HEK293 (cell line): ENCODE measurements around the gene FXYD4.

Source experiments
- CTCF ChIA-PET: fragments of 350-600 bp; formaldehyde crosslinking; extraction: SDS; loops from one replicate; lab custom pipeline; 2021; ENCODE audit warnings: antibody characterized with exemption; lab: Yijun Ruan, JAX
- POLR2A ChIA-PET: fragments of 300-600 bp; formaldehyde crosslinking; extraction: SDS; loops from one replicate; lab custom pipeline; 2020; ENCODE audit warnings: antibody characterized with exemption, inconsistent platforms; lab: Yijun Ruan, JAX
- H3K27ac ChIP-seq: fragments of 200-500 bp; sonication (Bioruptor generic); 2 replicates; pipeline ENCODE4 v1.5.1; 2014; ENCODE audit warnings: low read depth, low read length, control low read depth, inconsistent platforms; ENCODE audit errors: extremely low read depth
- H3K36me3 ChIP-seq, 2 experiments: fragments of 200-500 bp in 1 of 2; sonication (Bioruptor generic) in 1 of 2; 1 replicate in 1 of 2; 2 replicates in 1 of 2; pipeline ENCODE4 v1.5.1; 2014 to 2017; ENCODE audit warnings: inconsistent platforms in 2 of 2, low read length in 2 of 2; ENCODE audit not compliant: control insufficient read depth in 2 of 2, insufficient read depth in 1 of 2
- H3K4me1 ChIP-seq: fragments of 200-500 bp; sonication (Bioruptor generic); 2 replicates; pipeline ENCODE4 v1.5.1; 2014; ENCODE audit warnings: mild to moderate bottlenecking, low read length, inconsistent platforms; ENCODE audit not compliant: control insufficient read depth, insufficient read depth
- H3K4me3 ChIP-seq: 2 replicates; pipeline ENCODE4 v1.5.1; 2011; ENCODE audit warnings: low read depth, mild to moderate bottlenecking, control low read depth, low read length, moderate library complexity
- H3K9me3 ChIP-seq: fragments of 200-500 bp; sonication (Bioruptor generic); 2 replicates; pipeline ENCODE4 v1.5.1; 2014; ENCODE audit warnings: low read depth, low read length, inconsistent platforms; ENCODE audit not compliant: control insufficient read depth, insufficient read depth
- FEZF1 ChIP-seq: fragments of 450-650 bp; formaldehyde crosslinking; IDR thresholded peaks from 2 replicates; pipeline ENCODE4 v1.5.1; 2016; ENCODE audit warnings: missing biosample characterization, missing genetic modification characterization
- GLIS1 ChIP-seq: fragments of 450-650 bp; formaldehyde crosslinking; IDR thresholded peaks from 2 replicates; pipeline ENCODE4 v1.5.1; 2016; ENCODE audit warnings: missing biosample characterization, missing genetic modification characterization
- PRDM1 ChIP-seq: fragments of 450-650 bp; formaldehyde crosslinking; IDR thresholded peaks from 2 replicates; pipeline ENCODE4; 2016; ENCODE audit warnings: missing biosample characterization, missing genetic modification characterization
- REPIN1 ChIP-seq: fragments of 450-650 bp; formaldehyde crosslinking; IDR thresholded peaks from 2 replicates; pipeline ENCODE4 v1.5.1; 2017; ENCODE audit warnings: missing biosample characterization, missing genetic modification characterization, low read depth
- REST ChIP-seq: fragments of 450-650 bp; formaldehyde crosslinking; IDR thresholded peaks from 2 replicates; pipeline ENCODE4 v1.5.1; 2016; ENCODE audit warnings: missing biosample characterization, missing genetic modification characterization
- SALL2 ChIP-seq: fragments of 450-650 bp; formaldehyde crosslinking; IDR thresholded peaks from 2 replicates; pipeline ENCODE4 v1.5.0; 2017; ENCODE audit warnings: missing biosample characterization, mild to moderate bottlenecking, missing genetic modification characterization, borderline replicate concordance
- SP3 ChIP-seq: fragments of 450-650 bp; formaldehyde crosslinking; IDR thresholded peaks from 2 replicates; pipeline ENCODE4 v1.5.1; 2016; ENCODE audit warnings: missing biosample characterization, missing genetic modification characterization
- ZBTB1 ChIP-seq: fragments of 450-650 bp; formaldehyde crosslinking; IDR thresholded peaks from 2 replicates; pipeline ENCODE4 v1.5.1; 2016; ENCODE audit warnings: missing biosample characterization, missing genetic modification characterization
- ZBTB7A ChIP-seq: fragments of 450-650 bp; formaldehyde crosslinking; IDR thresholded peaks from 2 replicates; pipeline ENCODE4 v1.5.1; 2016; ENCODE audit warnings: low read depth, missing biosample characterization, missing genetic modification characterization
- ZFP69B ChIP-seq: fragments of 450-650 bp; formaldehyde crosslinking; IDR thresholded peaks from 2 replicates; pipeline ENCODE4 v1.5.1; 2016; ENCODE audit warnings: missing biosample characterization, missing genetic modification characterization
- ZIC2 ChIP-seq: fragments of 450-650 bp; formaldehyde crosslinking; IDR thresholded peaks from 2 replicates; pipeline ENCODE4 v1.5.1; 2016; ENCODE audit warnings: missing biosample characterization, missing genetic modification characterization
- ZNF10 ChIP-seq: fragments of 450-650 bp; formaldehyde crosslinking; IDR thresholded peaks from 2 replicates; pipeline ENCODE4 v1.5.1; 2017; ENCODE audit warnings: missing biosample characterization, missing genetic modification characterization
- ZNF121 ChIP-seq: fragments of 450-650 bp; formaldehyde crosslinking; IDR thresholded peaks from 2 replicates; pipeline ENCODE4 v1.5.1; 2016; ENCODE audit warnings: missing biosample characterization, missing genetic modification characterization
- ZNF138 ChIP-seq: fragments of 450-650 bp; formaldehyde crosslinking; IDR thresholded peaks from 2 replicates; pipeline ENCODE4 v1.5.1; 2016; ENCODE audit warnings: missing biosample characterization, missing genetic modification characterization, borderline replicate concordance
- ZNF140 ChIP-seq: fragments of 450-650 bp; formaldehyde crosslinking; IDR thresholded peaks from 2 replicates; pipeline ENCODE4 v1.5.1; 2016; ENCODE audit warnings: missing biosample characterization, missing genetic modification characterization
- ZNF169 ChIP-seq: fragments of 450-650 bp; formaldehyde crosslinking; IDR thresholded peaks from 2 replicates; pipeline ENCODE4 v1.5.1; 2016; ENCODE audit warnings: missing biosample characterization, missing genetic modification characterization
- ZNF184 ChIP-seq: fragments of 450-650 bp; IDR thresholded peaks from 2 replicates; pipeline ENCODE4 v1.5.1; 2018; ENCODE audit warnings: missing biosample characterization, mild to moderate bottlenecking, missing genetic modification characterization
- ZNF354C ChIP-seq: fragments of 450-650 bp; formaldehyde crosslinking; IDR thresholded peaks from 2 replicates; pipeline ENCODE4 v1.5.1; 2016; ENCODE audit warnings: missing biosample characterization, missing genetic modification characterization, low read depth, borderline replicate concordance
- ZNF398 ChIP-seq: fragments of 450-650 bp; formaldehyde crosslinking; IDR thresholded peaks from 2 replicates; pipeline ENCODE4 v1.5.1; 2017; ENCODE audit warnings: missing biosample characterization, missing genetic modification characterization
- ZNF610 ChIP-seq: fragments of 450-650 bp; formaldehyde crosslinking; IDR thresholded peaks from 2 replicates; pipeline ENCODE4 v1.5.1; 2016; ENCODE audit warnings: missing biosample characterization, missing genetic modification characterization, borderline replicate concordance
- ZNF623 ChIP-seq: fragments of 450-650 bp; formaldehyde crosslinking; IDR thresholded peaks from 2 replicates; pipeline ENCODE4 v1.5.1; 2016; ENCODE audit warnings: missing biosample characterization, missing genetic modification characterization
- ZNF626 ChIP-seq: fragments of 450-650 bp; sonication (Bioruptor Pico); formaldehyde crosslinking; IDR thresholded peaks from 2 replicates; pipeline ENCODE4 v1.5.1; 2018; ENCODE audit warnings: missing biosample characterization, missing genetic modification characterization, inconsistent platforms
- ZNF791 ChIP-seq: fragments of 450-650 bp; formaldehyde crosslinking; IDR thresholded peaks from 2 replicates; pipeline ENCODE4 v1.5.1; 2016; ENCODE audit warnings: missing biosample characterization, missing genetic modification characterization
- TF ChIP-seq, protein P1 (sequence below): fragments of 450-650 bp; formaldehyde crosslinking; conservative IDR thresholded peaks from 2 replicates; pipeline ENCODE4 v1.5.1; 2016; ENCODE audit warnings: low read depth, missing biosample characterization, missing genetic modification characterization

The FXYD4 gene

DNA sequence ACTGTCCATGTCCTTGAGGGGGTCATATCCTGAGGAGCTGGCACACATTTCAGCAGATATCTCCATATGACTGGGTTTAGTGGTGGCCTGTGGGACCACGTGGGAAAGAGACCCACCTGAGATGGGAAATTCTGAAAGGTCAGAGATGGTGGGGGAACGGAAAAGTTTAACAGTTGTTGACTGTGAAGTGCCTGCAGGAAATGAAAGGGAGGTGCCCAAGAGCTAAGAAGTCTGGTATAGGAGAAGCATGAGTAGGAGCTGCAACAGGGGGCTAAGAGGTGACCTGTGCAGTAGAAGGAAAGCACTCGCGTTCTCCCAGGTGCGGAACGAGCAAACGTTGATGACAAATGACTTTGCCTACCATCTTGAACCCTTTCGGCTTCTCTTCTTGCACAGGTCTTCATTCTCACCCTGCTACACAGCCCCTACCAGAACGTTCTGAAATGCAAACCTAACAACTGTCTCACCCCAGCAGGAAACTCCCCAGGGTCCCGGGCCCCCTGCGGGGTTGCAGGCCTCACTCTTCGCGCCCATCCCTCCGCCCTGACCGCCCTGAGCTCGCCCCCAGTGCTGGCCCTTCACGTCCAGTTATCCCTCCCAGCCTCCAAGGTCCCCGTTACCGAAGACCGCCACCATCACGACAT, 9.8 kb upstream of the FXYD4 start (continued):
- TF ChIP-seq, protein P1, sequence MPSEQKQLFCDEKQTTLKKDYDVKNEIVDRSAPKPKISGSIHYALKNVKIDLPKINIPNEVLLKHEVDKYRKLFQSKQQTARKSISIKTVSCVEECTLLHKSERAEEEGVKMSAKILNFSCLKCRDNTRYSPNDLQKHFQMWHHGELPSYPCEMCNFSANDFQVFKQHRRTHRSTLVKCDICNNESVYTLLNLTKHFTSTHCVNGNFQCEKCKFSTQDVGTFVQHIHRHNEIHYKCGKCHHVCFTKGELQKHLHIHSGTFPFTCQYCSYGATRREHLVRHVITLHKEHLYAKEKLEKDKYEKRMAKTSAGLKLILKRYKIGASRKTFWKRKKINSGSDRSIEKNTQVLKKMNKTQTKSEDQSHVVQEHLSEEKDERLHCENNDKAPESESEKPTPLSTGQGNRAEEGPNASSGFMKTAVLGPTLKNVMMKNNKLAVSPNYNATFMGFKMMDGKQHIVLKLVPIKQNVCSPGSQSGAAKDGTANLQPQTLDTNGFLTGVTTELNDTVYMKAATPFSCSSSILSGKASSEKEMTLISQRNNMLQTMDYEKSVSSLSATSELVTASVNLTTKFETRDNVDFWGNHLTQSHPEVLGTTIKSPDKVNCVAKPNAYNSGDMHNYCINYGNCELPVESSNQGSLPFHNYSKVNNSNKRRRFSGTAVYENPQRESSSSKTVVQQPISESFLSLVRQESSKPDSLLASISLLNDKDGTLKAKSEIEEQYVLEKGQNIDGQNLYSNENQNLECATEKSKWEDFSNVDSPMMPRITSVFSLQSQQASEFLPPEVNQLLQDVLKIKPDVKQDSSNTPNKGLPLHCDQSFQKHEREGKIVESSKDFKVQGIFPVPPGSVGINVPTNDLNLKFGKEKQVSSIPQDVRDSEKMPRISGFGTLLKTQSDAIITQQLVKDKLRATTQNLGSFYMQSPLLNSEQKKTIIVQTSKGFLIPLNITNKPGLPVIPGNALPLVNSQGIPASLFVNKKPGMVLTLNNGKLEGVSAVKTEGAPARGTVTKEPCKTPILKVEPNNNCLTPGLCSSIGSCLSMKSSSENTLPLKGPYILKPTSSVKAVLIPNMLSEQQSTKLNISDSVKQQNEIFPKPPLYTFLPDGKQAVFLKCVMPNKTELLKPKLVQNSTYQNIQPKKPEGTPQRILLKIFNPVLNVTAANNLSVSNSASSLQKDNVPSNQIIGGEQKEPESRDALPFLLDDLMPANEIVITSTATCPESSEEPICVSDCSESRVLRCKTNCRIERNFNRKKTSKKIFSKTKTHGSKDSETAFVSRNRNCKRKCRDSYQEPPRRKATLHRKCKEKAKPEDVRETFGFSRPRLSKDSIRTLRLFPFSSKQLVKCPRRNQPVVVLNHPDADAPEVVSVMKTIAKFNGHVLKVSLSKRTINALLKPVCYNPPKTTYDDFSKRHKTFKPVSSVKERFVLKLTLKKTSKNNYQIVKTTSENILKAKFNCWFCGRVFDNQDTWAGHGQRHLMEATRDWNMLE (tag by site-specific recombination): no peak
- TF ChIP-seq ZNF623 (tag by site-specific recombination) (no peak), ZNF10 (tag by site-specific recombination) (no peak), FEZF1 (tag by site-specific recombination) (no peak), ZNF184 (tag by site-specific recombination) (no peak), ZBTB7A (tag by site-specific recombination) (no peak), ZNF610 (no peak)
- TF ChIP-seq, all 188 proteins: peak for 0

DNA sequence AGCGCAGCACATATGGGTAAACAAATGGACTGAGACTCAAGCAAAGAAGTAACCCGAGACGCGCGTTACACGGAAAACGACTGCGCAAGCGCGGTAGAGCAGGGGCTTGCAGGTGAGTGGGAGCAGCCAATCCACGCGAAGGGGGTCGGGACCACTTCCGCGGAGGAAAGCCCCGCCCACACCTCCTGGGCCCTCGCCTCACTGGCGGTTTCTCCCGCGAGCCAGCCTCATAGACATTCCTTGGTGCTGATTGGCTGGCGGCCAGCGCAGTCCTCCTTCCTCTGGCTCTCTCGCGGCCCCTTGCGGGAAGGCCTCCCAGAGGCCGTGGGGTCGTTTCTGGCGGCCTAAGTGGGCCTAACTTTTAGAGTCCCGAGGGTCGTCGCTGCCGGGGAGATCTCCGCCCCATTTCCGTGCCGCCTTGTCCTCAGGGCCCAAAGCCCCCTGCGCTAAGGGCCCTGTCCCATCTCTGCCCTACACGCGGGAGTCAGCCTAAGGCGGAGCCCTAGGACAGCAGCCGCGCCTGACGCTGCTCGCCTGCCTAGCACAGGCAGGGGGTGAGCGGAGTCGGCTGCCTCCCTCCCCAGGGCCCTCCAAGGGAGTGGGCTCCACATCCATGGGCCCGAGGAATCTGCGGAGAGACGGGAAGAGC, 9.1 kb upstream of the FXYD4 start:
- H3K9me3 ChIP-seq: no peaks in the 10 kb centered on the region
- H3K27ac ChIP-seq: no peak overlapping the region
- H3K36me3 ChIP-seq: no peaks in the 10 kb centered on the region
- H3K4me3 ChIP-seq: peak overlapping the region; percentile 6; the same call in 1 of the 2 replicates
- no peak for TF ChIP-seq ZNF140 (tag by site-specific recombination)
- TF ChIP-seq SP3 (tag by site-specific recombination): no peak
- TF ChIP-seq ZFP69B (tag by site-specific recombination): no peak
- no peak for TF ChIP-seq REPIN1
- POLR2A ChIA-PET: no interaction called here
- CTCF ChIA-PET: no interaction called here
- no peaks in the 10 kb centered on the region for H3K4me1 ChIP-seq

GRCh38 chr10:43365001-43365400, 6.4 kb upstream of the FXYD4 start:
- POLR2A ChIA-PET: no interaction called here
- H3K36me3 ChIP-seq: no peaks in the 10 kb centered on the region
- CTCF ChIA-PET: interaction anchor here (0.7 kb wide), 1 partner anchor 96 kb away, joined by 3 read pairs; no protein-coding TSS in a partner anchor
- no peak overlapping the region for H3K4me3 ChIP-seq
- H3K9me3 ChIP-seq: no peaks in the 10 kb centered on the region
- no peak overlapping the region for H3K27ac ChIP-seq
- H3K4me1 ChIP-seq: no peaks in the 10 kb centered on the region
- TF ChIP-seq ZBTB1 (tag by site-specific recombination): no peak
- TF ChIP-seq GLIS1: no peak
- no peak for TF ChIP-seq SALL2 (tag by site-specific recombination)
- no peak for TF ChIP-seq ZNF121
- TF ChIP-seq ZNF169 (tag by site-specific recombination): no peak
- TF ChIP-seq ZNF138 (tag by site-specific recombination): no peak
- TF ChIP-seq ZIC2 (tag by site-specific recombination): no peak
- TF ChIP-seq ZNF626 (tag by site-specific recombination): no peak
- no peak for TF ChIP-seq ZNF398 (tag by site-specific recombination)
- TF ChIP-seq ZNF354C (tag by site-specific recombination): no peak
- TF ChIP-seq PRDM1 (tag by site-specific recombination): no peak
- no peak for TF ChIP-seq ZNF791
- TF ChIP-seq REST (tag by site-specific recombination): no peak
